GM21825 (cell line): ENCODE results near the gene METTL13.

Experiments used
- ATAC-seq: cut with Tn5 transposase; IDR thresholded peaks from one replicate; pipeline ENCODE4 v1.9.1; 2021; ENCODE audit warnings: mild to moderate bottlenecking, moderate library complexity; ENCODE audit not compliant: unreplicated experiment

Gene METTL13

DNA sequence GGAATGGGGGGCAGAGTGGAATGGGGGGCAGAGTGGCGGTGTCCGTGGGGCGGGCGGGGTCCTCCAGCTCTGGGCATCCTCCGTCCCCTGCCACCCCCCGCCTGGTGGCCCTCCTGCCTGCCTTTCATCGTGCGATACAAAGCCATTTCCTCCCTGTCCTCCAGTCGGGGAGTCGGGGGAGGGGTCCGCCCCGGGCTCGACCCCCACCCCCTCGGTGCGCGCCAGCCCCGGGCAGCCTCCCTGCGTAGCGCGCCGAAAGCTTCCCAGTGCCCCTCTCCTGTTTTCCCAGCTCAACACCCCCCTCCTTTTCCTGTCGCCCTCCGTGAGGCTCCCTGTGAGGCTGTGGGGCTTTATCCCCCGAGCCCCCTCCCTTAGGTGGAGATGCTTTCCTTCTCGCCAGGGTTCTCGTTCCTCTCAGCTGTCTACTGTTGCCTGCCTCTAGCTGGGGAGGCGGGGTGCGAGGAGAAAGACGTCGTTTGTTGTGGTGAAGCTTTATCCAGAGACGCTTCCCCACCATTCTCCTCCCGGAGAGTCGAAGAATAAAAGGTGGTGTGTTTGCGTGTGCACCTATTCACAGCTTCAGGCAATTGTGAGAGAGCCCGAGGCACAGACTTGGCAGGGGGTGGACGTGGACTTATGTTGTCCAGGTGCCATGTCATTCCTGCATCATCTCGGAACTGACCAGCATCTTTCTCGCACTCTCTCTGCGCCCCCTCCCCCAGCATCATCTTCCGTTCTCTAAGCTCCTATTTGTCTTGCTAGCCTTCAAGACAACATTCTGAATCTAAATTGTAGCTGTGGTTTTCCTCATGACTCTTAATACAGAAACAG lies 60.7 kb downstream of the METTL13 start:
- ATAC-seq = no peak

DNA sequence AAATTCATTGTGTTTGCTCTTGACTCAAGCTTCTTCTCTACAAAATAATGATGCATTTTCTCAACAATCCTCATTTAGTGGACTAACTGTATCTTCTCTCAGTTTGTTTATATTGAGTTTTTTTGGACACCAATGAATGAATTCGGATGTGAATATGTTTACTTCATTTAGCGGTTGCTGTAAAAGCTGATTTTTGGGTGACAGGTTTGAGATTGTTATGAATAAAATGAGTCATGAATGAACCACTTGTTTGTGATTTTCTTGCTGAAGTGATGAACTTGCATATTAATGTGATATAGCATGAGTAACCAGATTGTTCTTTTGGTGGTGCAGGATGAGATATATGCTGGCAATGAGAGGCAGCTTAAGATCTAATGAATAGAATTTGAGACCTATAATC lies 62.9 kb downstream of the METTL13 start:
- ATAC-seq = no peak

DNA sequence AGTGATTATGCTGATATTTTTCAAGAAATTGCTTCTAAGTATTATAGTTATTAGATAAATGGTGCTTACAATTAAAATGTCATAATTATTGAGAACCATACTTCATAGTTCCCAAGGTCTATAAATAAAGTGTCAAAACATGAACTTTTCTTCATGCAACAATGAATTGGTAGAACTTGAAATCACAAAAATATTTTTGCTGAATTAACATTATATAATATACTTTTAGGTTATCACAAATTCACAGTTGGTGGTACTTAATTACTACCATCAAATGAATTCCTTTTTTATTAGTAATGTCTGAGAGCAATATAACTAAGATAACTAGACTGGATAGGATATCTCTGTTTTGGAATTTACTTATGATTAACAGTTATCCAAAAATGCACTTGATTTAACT lies 64.5 kb downstream of the METTL13 start:
- ATAC-seq = no peak
